Measurements from ENCODE around the gene ZBTB34.

Gene ZBTB34

GRCh38 chr9:126844085-126844484 lies 16.4 kb upstream of the ZBTB34 start:
- no peak for DNase-seq

DNA sequence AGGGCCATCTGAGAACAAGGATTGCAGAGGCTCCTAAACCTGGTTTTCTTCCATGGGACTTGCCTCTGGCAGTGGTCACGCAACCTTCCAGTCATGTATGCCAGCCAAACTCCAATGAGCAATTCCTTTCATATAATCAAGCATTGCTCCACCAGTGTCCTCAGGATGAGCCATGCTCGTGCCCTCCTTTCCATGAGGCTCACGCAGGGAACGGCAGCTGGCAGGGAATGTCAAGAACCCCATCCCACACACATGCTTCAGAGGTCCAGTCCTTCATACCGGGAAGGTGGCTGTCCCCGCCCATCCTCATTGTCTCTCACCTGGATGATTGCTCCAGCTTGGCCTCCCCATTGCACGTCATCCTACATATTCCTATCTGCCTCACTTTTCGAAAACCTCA lies 13.4 kb upstream of the ZBTB34 start:
- no peak for DNase-seq

GRCh38 chr9:126849591-126850225 lies 10.7 kb upstream of the ZBTB34 start:
- no peak for DNase-seq

GRCh38 chr9:126851286-126851880 lies 9.1 kb upstream of the ZBTB34 start:
- DNase-seq = no peak

DNA sequence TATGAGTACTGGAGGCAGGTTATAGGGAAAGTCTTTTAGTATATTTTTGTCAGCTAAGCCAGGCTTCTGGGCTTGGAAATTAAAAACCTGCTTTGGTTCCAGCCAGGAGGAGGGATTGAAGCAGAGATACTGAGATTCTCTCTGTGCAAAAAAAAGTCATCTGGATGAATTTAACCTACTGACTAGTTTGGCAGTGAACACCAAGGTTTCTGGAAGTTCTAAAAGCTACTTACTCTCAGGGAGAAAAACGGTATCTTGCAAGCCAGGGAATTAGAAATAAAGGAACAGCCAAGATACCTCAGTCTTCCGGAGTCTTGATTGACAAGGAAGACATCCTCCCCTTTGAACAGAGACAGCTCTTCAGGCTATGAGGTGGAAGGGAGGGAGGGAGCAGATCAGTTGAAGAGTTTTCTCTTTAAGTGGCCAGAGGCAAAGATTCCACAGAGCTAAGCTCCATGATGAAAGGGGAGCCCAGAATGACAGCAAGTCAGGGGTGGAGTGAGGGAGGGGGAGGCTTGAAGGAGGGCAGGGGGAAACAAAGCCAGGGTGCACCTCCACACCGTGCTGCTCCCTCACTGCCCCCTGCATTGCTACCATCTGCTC lies 8.3 kb upstream of the ZBTB34 start:
- no peak for DNase-seq

GRCh38 chr9:126853667-126854066 lies 6.8 kb upstream of the ZBTB34 start:
- DNase-seq = no peak

GRCh38 chr9:126854734-126855133 lies 5.7 kb upstream of the ZBTB34 start:
- DNase-seq = no peak

DNA sequence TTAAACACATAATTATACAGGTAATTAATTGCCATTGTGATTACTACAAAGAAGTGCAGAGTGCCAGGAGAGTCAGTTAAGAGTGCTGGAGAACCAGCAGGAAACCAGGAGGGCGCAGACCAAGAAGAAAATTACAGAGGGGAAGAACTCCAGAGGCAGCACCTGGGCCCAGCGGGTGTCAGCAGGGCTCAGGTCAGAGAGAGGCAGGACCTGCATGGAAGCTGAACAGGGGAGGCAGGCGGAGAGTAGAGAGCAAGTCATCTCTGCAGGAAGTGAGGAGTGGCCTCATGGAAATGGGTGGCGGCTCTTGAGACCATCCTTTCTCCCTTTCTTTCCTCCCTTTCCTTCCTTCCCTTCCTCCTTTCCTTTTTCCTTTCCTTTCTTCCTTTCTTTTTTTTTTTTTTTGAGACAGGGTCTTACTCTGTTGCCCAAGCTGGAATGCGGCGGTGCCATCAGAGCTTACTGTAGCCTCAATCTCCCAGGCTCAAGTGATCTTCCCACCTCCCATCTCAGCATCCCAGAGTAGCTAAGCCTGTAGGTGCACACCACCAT lies 4.0 kb upstream of the ZBTB34 start:
- no peak for DNase-seq

DNA sequence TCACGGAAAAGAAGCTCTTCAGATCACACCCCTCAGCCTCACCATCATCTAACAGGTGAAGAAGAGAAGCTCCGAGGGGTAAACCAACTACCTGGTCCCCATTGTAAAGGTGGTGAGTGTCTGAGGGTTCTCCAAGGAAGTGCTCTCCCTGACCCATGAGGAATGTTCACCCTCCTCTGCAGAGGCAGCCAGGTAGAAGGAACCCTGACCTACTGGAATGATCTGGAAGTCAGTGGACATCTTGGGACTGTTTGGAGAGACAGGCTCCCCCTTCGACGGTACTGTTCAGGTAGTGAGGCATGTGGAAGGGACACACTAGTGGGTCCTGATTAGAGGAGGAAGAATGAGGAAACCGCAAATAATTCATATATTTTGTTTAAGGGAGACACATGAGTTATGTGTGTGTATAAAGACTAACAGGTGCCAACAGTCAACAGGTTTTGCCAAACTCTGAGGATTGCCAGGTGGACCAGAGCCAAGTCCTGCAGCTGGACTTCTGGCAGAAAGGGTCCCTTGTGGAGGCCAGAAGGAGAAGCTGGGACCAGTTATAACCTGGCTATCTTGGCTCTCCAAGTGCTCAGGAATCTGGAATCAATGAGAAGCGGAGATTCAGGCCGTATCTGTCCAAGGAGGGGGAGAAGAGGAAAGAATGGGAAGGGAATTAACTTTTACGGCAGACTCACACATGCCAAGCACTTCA lies 3.0 kb upstream of the ZBTB34 start:
- DNase-seq = no peak

DNA sequence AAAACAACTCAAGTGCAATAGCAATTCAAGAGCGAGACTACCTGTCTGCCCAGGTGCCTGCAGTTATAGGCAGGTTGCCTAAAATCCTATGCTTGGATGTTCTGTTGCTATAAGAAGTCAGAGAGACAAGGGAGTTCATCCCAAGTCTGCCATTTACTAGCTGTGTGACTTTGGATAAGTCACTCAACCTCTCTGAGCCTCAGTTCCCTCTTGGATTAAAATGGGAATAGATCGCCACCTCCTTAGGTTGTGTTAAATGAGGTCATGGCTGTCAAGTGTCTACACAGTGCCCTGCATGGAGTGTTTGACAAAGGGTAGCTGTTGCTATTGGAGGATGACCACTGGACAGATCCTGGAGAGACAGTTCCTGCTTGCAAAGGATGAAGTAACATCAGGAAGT lies 1.3 kb upstream of the ZBTB34 start:
- DNase-seq = no peak

- DNase-seq = peak; percentile 39
Observed at GRCh38 chr9:126860757-126861466, 473 bp downstream of the ZBTB34 start.

DNA sequence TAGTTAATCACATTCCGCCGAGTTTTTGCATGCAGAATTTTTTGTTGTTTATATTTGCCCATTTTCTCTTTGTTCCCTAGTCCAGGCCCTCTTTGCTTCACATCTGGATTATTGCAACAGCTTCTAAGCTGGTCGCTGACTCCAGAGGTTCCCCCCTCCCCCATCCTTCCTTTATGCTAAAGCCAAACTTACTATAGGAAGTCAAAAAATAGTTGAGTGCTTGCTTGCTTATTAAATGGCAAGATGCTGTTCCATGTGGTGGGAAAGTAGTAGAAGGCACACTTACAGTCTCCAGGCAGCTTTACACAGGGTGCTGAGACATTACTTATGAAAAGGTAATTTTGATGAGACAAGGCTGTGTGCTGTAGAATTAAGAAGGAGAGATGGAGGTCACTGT lies 1.3 kb downstream of the ZBTB34 start:
- DNase-seq = no peak

GRCh38 chr9:126862104-126862761 lies 1.8 kb downstream of the ZBTB34 start:
- DNase-seq = no peak

DNA sequence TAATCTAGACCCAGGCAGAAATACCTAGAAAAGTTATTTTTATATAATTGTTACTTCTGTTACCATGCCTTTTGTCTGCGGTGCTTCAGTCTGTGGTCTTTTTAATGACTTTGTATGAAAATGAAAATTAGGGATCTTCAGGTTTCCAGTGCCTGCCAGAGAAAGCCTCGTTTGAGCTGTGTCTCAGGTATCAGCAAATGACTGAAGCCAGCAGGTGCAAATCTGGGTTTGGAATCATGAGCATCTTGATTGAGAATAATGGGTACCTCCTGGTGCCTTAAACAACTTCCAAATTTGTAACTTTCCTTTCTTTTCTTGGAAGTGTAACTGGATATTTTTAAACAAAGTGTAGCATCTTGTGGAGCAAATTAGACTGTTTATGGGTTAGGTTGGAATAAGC lies 4.3 kb downstream of the ZBTB34 start:
- DNase-seq = no peak

- DNase-seq = peak; percentile 28
Observed at GRCh38 chr9:126869368-126869767, 8.9 kb downstream of the ZBTB34 start.

DNA sequence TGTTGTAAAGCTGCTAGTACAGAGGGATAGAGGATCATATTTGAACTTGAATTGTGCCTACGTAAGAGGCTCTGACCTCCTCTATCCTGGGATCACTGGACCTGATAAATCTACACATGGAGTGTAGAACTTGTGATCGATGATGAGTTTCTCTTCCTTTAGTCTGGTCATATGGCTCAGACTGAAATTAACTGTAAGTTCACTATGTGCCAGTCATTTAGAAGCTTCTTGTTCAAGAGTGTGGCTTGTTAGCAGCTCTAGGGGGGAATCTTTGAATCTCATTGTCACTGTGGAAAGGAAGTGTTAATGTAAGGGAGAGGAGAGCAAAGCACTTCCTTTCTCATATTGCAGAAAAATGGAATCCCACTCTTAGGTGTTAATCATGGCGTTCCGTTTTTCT lies 12.1 kb downstream of the ZBTB34 start:
- DNase-seq = no peak

DNA sequence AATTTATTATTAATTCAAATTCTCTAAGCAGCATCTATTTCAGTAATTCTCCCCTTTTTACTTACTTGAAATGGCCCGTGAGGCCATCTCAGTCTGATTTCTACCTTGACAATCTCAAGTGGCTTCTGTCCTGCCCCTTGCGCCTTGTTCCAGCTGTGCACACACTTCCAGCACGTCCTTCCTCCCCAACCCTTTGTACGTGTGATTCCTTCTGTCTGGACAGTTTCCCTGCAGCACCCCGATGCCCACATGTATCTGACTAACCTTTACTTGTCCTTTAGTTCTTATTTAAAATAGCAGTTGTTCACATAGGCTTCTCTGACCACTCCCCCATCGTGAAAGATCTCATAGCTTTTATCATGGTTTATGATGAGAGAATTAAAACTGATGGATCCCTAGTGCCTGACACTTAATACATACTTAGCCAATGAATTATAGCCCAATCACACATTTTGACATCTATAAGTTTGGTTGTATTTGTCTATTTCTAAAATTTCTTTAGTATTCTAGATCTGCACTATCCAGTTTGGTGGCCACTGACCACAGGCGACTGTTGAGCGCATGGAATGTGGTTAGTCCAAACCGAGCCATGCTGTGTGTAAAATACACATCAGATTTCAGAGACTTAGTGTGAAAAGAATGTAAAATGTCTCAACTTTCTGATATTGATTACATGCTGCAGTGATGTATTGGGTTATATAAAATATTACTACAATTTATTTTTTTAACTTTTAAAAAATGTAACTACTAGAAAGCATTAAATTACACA lies 14.3 kb downstream of the ZBTB34 start:
- DNase-seq = no peak

DNA sequence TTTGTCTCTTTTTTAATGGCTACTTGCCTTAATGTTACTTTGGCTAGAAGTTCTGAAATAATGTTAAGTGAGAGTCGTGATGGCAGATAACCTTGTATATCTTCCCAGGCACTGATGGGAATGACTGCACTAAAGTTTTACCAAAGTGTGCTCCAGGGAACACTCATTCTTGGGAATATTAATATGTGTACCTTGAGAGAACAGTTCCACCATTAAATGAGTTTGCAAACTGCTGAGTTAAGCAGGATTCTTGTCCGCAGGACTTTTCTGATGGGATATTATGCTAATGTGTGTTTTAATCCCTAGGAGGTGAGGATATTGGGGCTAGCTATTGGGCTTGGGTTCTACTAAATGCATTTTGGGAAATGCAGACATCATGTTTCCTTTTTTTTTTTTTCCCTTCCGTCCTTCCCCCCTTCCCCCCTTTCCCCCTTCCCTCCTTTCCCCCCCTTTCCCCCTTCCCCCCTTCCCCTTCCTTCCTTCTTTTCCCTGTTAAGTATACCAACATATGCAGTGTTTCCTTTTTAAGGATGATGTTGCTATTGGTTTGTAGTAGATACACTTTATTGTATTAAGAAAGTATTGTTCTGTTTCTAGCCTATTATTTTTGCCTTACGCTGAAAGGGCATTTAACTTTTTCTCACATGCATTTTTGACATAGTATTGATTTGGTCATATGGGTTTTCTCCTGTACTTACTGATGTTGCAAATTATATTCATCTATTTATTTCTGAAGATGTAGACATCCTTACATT lies 15.5 kb downstream of the ZBTB34 start:
- DNase-seq = no peak

DNA sequence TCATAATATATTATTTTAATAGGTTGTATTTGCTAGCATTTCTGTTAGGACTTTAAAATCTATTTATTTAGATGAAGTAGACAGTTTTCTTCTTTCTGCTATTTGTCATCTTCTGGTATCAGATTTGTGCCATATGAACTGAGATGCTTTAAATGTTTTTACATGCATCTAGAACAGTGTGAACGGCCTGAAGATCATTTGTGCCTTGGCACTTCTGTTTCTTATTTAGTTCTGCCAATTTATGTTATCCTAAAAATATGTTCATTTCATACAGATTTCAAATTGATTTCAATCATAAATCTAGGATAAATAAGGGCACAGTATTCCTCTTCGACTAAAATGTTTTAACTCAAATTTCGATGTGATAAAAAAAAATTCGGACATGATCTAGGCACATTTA lies 16.1 kb downstream of the ZBTB34 start:
- no peak for DNase-seq

- DNase-seq = no peak
Observed at GRCh38 chr9:126877418-126877817, 17.0 kb downstream of the ZBTB34 start.

GRCh38 chr9:126879288-126879687 lies 18.8 kb downstream of the ZBTB34 start:
- DNase-seq = no peak
